ENCODE data around the gene DLGAP3. TPM values are rescaled to one million over a fixed set of nuclear protein-coding genes. Genes with fewer than 3 reads are reported as not detected.

DLGAP3 gene, protein sequence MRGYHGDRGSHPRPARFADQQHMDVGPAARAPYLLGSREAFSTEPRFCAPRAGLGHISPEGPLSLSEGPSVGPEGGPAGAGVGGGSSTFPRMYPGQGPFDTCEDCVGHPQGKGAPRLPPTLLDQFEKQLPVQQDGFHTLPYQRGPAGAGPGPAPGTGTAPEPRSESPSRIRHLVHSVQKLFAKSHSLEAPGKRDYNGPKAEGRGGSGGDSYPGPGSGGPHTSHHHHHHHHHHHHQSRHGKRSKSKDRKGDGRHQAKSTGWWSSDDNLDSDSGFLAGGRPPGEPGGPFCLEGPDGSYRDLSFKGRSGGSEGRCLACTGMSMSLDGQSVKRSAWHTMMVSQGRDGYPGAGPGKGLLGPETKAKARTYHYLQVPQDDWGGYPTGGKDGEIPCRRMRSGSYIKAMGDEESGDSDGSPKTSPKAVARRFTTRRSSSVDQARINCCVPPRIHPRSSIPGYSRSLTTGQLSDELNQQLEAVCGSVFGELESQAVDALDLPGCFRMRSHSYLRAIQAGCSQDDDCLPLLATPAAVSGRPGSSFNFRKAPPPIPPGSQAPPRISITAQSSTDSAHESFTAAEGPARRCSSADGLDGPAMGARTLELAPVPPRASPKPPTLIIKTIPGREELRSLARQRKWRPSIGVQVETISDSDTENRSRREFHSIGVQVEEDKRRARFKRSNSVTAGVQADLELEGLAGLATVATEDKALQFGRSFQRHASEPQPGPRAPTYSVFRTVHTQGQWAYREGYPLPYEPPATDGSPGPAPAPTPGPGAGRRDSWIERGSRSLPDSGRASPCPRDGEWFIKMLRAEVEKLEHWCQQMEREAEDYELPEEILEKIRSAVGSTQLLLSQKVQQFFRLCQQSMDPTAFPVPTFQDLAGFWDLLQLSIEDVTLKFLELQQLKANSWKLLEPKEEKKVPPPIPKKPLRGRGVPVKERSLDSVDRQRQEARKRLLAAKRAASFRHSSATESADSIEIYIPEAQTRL
- 1 to 10 TPM in 1 of 2 donors, under 1 TPM in 1; 0.52 to 2.3 TPM for total RNA-seq

DNA sequence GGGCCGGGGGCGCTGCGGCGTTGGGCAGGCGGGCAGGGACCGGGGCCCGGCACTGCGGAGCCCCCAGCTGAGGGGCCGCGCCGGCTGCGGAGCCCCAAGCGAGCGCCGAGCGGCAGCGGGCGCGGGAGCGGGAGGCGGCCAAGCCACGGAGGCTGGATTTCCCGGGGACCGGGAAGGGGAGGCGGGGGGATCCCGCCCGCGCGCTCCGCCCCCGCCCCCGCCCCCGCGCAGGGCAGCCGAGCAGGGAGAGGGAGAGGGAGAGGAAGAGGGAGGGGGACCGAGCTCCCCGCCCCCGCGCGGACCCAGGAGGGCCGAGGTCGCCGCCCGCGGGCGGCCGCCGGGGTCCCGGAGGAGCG, at the start of gene DLGAP3:
Gene DLGAP3, minus strand, starts transcription at position 154 of the 356 bp plus-strand sequence. CDS start 24,267 bp downstream, outside the sequence.
- H3K27me3 ChIP-seq: peaks cover 0 to 12% of the 10 kb centered on the region in 2 donors
- intact Hi-C loops (cut with DNase I): no loop called here
- 0 to 2% methylated on average over 11 to 12 of the region's 50 CpGs for WGBS, 2 donors
- H3K36me3 ChIP-seq (replicated peaks in 1 of 2; ENCODE audit: insufficient read depth in 1 of 2, low read depth in 2 of 2): no peaks in the 10 kb centered on the region
- H3K27ac ChIP-seq: no peak within 1 kb of the TSS
- H3K4me1 ChIP-seq: peaks cover 16% of the 10 kb centered on the region
- peak; percentile 68 for ATAC-seq
- H3K9me3 ChIP-seq: no peaks in the 10 kb centered on the region
- peak within 1 kb of the TSS; percentile 17 to 25 for H3K4me3 ChIP-seq
- peak; percentile 13 to 49 (median 24) for DNase-seq
- TF ChIP-seq, protein P1, sequence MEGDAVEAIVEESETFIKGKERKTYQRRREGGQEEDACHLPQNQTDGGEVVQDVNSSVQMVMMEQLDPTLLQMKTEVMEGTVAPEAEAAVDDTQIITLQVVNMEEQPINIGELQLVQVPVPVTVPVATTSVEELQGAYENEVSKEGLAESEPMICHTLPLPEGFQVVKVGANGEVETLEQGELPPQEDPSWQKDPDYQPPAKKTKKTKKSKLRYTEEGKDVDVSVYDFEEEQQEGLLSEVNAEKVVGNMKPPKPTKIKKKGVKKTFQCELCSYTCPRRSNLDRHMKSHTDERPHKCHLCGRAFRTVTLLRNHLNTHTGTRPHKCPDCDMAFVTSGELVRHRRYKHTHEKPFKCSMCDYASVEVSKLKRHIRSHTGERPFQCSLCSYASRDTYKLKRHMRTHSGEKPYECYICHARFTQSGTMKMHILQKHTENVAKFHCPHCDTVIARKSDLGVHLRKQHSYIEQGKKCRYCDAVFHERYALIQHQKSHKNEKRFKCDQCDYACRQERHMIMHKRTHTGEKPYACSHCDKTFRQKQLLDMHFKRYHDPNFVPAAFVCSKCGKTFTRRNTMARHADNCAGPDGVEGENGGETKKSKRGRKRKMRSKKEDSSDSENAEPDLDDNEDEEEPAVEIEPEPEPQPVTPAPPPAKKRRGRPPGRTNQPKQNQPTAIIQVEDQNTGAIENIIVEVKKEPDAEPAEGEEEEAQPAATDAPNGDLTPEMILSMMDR (IDR thresholded peaks at IDR 0.05): no peak
- no peak for TF ChIP-seq POLR2A (IDR thresholded peaks at IDR 0.05)

DNA sequence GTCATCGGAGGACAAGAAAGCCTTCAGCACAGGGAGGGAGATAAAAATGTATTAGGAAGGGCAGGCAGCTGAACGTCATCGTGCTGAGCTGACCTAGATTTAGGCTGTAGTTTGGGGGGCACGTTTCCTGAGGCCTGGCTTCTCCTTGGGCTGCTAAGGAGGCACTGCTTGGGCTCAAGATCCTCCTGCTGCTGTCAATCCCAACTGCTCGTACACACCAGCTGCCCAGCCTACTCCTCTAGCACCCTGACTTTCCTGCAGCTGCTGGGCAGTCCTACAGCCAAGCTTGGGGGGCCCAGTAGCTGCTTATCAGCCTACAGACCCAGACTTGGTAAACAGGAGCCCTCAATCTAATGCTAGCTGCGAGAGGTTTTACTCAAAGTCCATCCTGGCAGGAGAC, 49.5 kb upstream of the DLGAP3 start:
- intact Hi-C loops (cut with DNase I): no loop called here
- no peak for DNase-seq
- TF ChIP-seq POLR2A (IDR thresholded peaks at IDR 0.05): no peak
- TF ChIP-seq, protein P1 (IDR thresholded peaks at IDR 0.05): no peak
- no peaks in the 10 kb centered on the region for H3K36me3 ChIP-seq (replicated peaks in 1 of 2; ENCODE audit: insufficient read depth in 1 of 2, low read depth in 2 of 2)
- no peaks in the 10 kb centered on the region for H3K9me3 ChIP-seq
- WGBS, 2 donors: 56 to 77% methylated on average over 5 to 6 of the region's 6 CpGs
- H3K4me3 ChIP-seq: no peak overlapping the region
- no peaks in the 10 kb centered on the region for H3K27me3 ChIP-seq
- H3K4me1 ChIP-seq: peaks cover 10% of the 10 kb centered on the region
- ATAC-seq: no peak
- H3K27ac ChIP-seq: no peak overlapping the region

DNA sequence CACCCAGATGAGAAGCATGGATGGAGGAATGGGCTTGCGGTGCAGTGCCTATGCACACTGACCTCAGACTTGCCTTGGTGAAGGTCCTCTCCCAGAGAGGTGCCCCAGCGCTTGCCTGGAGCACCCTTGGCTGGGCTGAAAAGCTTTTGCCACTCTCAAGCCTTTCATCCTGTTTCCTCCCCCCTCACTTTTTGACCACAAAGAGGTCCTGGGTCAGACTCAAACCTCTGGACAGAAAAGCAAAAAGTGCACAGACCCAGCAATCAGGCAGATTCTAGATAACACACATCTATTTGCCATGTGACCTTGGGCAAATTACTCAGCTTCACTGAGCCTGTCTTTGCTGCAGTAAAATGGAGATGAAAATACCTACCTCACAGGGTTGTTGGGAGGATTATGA, 48.4 kb upstream of the DLGAP3 start:
- H3K4me1 ChIP-seq: peaks cover under 1% of the 10 kb centered on the region
- ATAC-seq (no peak), DNase-seq (no peak)
- WGBS, 2 donors: 94 to 100% methylated on average over 2 of the region's 2 CpGs
- H3K9me3 ChIP-seq: no peaks in the 10 kb centered on the region
- H3K27me3 ChIP-seq: no peaks in the 10 kb centered on the region
- intact Hi-C loops (cut with DNase I): no loop called here
- H3K4me3 ChIP-seq: no peak overlapping the region
- no peaks in the 10 kb centered on the region for H3K36me3 ChIP-seq (replicated peaks in 1 of 2; ENCODE audit: insufficient read depth in 1 of 2, low read depth in 2 of 2)
- no peak for TF ChIP-seq POLR2A (IDR thresholded peaks at IDR 0.05)
- no peak overlapping the region for H3K27ac ChIP-seq

DNA sequence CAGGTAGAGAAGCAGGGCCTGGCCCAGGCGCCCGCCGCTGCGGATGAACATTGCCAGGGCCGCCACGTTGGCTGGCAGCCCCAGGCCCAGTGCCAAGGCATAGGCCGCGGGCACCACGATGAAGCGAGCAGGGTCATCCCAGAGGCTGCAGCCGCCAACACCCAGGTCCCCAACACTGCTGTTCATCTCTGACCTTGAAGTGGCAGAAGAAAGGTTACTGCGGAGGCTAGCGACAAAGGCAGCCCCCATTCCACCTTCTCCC, 47.7 kb upstream of the DLGAP3 start:
- Histone ChIP-seq H3K4me3 (no peak overlapping the region), H3K36me3 (replicated peaks in 1 of 2; ENCODE audit: insufficient read depth in 1 of 2, low read depth in 2 of 2) (no peaks in the 10 kb centered on the region), H3K4me1 (no peaks in the 10 kb centered on the region), H3K27ac (no peak overlapping the region), H3K9me3 (no peaks in the 10 kb centered on the region), H3K27me3 (no peaks in the 10 kb centered on the region)
- intact Hi-C loops (cut with DNase I): no loop called here
- no peak for ATAC-seq
- no peak for TF ChIP-seq POLR2A (IDR thresholded peaks at IDR 0.05)
- TF ChIP-seq, protein P1 (IDR thresholded peaks at IDR 0.05): no peak
- 86 to 94% methylated on average over 2 to 13 of the region's 13 CpGs for WGBS, 2 donors
- DNase-seq: peak in 1 of 4 donors; percentile 14

Data from body of pancreas (tissue), 4 donors.